Measurements from ENCODE around the gene NKX1-1.

Gene NKX1-1

DNA sequence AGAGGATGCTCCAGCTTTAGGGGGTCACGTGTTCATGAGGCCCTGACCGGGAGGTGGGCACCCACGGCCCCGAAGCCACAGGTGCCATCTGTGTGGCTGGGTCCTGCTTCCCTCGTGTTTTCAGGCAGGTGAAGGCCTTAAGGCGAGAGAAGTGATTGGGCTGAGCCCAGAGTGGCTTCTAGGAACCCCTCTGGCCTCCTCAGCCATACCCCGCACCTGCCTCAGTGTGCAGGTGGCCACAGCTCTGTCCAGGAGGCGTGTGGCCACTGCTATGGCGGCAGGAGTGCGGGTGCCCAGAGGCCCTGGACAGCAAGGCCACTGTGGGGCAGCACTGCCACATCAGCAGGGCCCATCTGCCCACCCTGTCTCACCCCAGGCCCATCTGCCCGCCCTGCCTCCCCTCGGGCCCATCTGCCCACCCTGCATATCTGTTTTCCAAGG, 25.0 kb downstream of the NKX1-1 start:
- no peaks in the 10 kb centered on the region for H3K9me3 ChIP-seq (ENCODE audit: control extremely low read depth in 1 of 5, control insufficient read depth in 4 of 5, insufficient read depth in 2 of 5, low read depth in 1 of 5, low read length in 4 of 5)
- no peak overlapping the region for H3K4me3 ChIP-seq (ENCODE audit: control insufficient read depth in 1 of 7, extremely low read depth in 1 of 7, insufficient read depth in 4 of 7, low read depth in 2 of 7, low read length in 6 of 7)
- H3K27ac ChIP-seq (ENCODE audit: insufficient read depth in 1 of 2, low read depth in 1 of 2, low read length in 2 of 2, poor library complexity in 1 of 2, severe bottlenecking in 2 of 2): no peak overlapping the region
- CTCF ChIA-PET: no interaction called here
- 97% methylated on average over 11 of the region's 12 CpGs for WGBS (ENCODE audit: insufficient coverage)
- H3K4me1 ChIP-seq (ENCODE audit: control extremely low read depth in 1 of 4, control insufficient read depth in 4 of 4, insufficient read depth in 4 of 4, low read length in 3 of 4): no peaks in the 10 kb centered on the region
- no peak for DNase-seq
- peaks cover 0 to 8% (median 3%) of the 10 kb centered on the region in 4 experiments for H3K36me3 ChIP-seq (ENCODE audit: control insufficient read depth in 4 of 4, insufficient read depth in 4 of 4, low read length in 3 of 4)
- H3K27me3 ChIP-seq (replicated peaks in 2 of 5; ENCODE audit: control insufficient read depth in 4 of 5, insufficient read depth in 5 of 5, low read length in 4 of 5): no peaks in the 10 kb centered on the region
- POLR2A ChIA-PET: no interaction called here

DNA sequence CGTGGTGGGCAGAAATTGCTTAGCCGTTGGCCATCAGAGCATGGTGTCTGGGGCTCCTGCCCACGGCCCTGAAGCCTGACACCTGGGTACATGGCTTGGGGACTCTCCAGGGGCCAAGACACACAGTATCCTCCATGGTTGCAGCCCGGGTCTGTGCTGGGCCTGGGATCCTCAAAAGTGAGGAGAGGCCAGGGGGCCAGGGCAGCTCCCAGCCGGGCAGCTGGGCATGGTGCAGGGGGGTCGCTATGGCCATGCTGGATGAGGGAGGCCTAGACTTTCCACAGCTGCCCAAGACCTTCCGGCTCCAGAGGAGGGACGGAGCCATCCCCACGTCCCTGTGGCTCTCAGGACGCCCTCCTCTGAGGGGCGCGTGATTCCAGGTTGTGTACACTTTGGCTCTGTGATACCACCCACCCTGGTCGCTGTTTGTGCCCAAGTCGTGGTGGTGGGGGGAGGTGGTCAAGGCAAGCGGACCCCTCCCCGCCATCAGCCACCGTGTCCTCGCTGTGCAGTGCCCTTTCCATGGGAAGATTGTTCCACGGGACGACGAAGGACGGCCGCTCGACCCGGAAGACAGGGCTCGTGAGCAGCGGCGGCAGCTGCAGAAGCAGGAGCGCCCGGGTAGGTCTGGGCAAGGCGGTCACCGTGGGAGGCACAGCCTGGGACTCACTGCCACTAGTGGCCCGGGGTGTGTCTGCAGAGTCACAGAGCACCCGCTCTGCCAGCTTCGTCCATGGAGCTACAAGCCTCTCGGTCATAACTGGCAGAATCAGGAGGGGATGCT, 25.7 kb downstream of the NKX1-1 start:
- Histone ChIP-seq H3K4me1 (ENCODE audit: control extremely low read depth in 1 of 4, control insufficient read depth in 4 of 4, insufficient read depth in 4 of 4, low read length in 3 of 4) (no peaks in the 10 kb centered on the region), H3K27ac (ENCODE audit: insufficient read depth in 1 of 2, low read depth in 1 of 2, low read length in 2 of 2, poor library complexity in 1 of 2, severe bottlenecking in 2 of 2) (no peak overlapping the region), H3K36me3 (ENCODE audit: control insufficient read depth in 4 of 4, insufficient read depth in 4 of 4, low read length in 3 of 4) (peaks cover 0 to 3% (median 2%) of the 10 kb centered on the region in 4 experiments), H3K27me3 (replicated peaks in 2 of 5; ENCODE audit: control insufficient read depth in 4 of 5, insufficient read depth in 5 of 5, low read length in 4 of 5) (no peaks in the 10 kb centered on the region), H3K9me3 (ENCODE audit: control extremely low read depth in 1 of 5, control insufficient read depth in 4 of 5, insufficient read depth in 2 of 5, low read depth in 1 of 5, low read length in 4 of 5) (no peaks in the 10 kb centered on the region), H3K4me3 (ENCODE audit: control insufficient read depth in 1 of 7, extremely low read depth in 1 of 7, insufficient read depth in 4 of 7, low read depth in 2 of 7, low read length in 6 of 7) (no peak overlapping the region)
- CTCF ChIA-PET: no interaction called here
- WGBS (ENCODE audit: insufficient coverage): 94% methylated on average over 36 of the region's 36 CpGs
- DNase-seq: no peak
- POLR2A ChIA-PET: no interaction called here

DNA sequence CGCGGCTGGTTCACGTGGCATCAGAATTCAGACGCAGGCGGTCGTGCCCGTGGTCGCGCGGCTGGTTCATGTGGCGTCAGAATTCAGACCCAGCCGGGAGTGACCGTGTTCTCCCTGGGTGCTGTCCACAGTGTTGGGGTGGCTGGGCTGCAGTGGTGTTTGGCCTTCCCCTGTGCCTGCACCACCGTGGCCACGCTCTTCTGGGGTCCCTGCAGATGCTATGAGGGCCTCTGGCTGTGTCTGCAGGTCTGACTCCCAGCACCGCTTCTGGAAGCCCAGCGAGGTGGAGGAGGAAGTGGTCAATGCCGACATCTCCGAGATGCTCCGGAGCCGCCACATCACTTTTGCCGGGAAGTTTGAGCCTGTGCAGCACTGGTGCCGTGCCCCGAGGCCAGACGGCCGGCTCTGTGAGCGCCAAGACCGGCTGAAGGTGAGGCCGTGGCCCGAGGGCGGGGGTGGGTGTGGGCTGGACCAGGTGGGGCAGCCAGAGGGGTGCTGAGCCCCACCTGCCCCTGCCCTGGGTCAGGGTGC, 26.4 kb downstream of the NKX1-1 start:
- 97% methylated on average over 31 of the region's 31 CpGs for WGBS (ENCODE audit: insufficient coverage)
- Histone ChIP-seq H3K36me3 (ENCODE audit: control insufficient read depth in 4 of 4, insufficient read depth in 4 of 4, low read length in 3 of 4) (peaks cover 0 to 3% (median 3%) of the 10 kb centered on the region in 4 experiments), H3K4me3 (ENCODE audit: control insufficient read depth in 1 of 7, extremely low read depth in 1 of 7, insufficient read depth in 4 of 7, low read depth in 2 of 7, low read length in 6 of 7) (no peak overlapping the region), H3K4me1 (ENCODE audit: control extremely low read depth in 1 of 4, control insufficient read depth in 4 of 4, insufficient read depth in 4 of 4, low read length in 3 of 4) (no peaks in the 10 kb centered on the region), H3K27ac (ENCODE audit: insufficient read depth in 1 of 2, low read depth in 1 of 2, low read length in 2 of 2, poor library complexity in 1 of 2, severe bottlenecking in 2 of 2) (no peak overlapping the region), H3K27me3 (replicated peaks in 2 of 5; ENCODE audit: control insufficient read depth in 4 of 5, insufficient read depth in 5 of 5, low read length in 4 of 5) (no peaks in the 10 kb centered on the region), H3K9me3 (ENCODE audit: control extremely low read depth in 1 of 5, control insufficient read depth in 4 of 5, insufficient read depth in 2 of 5, low read depth in 1 of 5, low read length in 4 of 5) (no peaks in the 10 kb centered on the region)
- CTCF ChIA-PET: no interaction called here
- POLR2A ChIA-PET: no interaction called here
- no peak for DNase-seq

DNA sequence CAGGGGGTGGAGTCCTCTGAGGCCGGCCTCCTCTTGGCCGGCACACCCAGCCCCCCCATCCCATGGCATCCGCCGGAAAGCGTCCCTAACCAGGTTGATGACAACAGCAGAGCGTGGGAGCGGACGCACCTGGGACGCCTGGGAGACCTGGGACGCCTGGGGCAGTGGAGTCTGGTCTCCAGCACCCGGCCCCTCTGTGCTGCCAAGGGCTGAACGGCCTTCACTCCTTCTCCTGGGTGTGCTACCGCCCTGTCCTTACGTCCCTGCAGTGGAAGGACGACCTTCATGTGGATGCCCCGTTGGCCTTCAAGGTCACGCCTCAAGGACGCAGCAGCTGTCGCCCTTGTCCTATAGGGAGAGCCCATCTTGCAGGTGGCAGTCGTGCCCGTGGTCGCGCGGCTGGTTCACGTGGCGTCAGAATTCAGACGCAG, 26.9 kb downstream of the NKX1-1 start:
- no peaks in the 10 kb centered on the region for H3K27me3 ChIP-seq (replicated peaks in 2 of 5; ENCODE audit: control insufficient read depth in 4 of 5, insufficient read depth in 5 of 5, low read length in 4 of 5)
- H3K9me3 ChIP-seq (ENCODE audit: control extremely low read depth in 1 of 5, control insufficient read depth in 4 of 5, insufficient read depth in 2 of 5, low read depth in 1 of 5, low read length in 4 of 5): no peaks in the 10 kb centered on the region
- H3K36me3 ChIP-seq (ENCODE audit: control insufficient read depth in 4 of 4, insufficient read depth in 4 of 4, low read length in 3 of 4): peaks cover 0 to 3% (median 3%) of the 10 kb centered on the region in 4 experiments
- no peak for DNase-seq
- CTCF ChIA-PET: no interaction called here
- H3K27ac ChIP-seq (ENCODE audit: insufficient read depth in 1 of 2, low read depth in 1 of 2, low read length in 2 of 2, poor library complexity in 1 of 2, severe bottlenecking in 2 of 2): no peak overlapping the region
- no peaks in the 10 kb centered on the region for H3K4me1 ChIP-seq (ENCODE audit: control extremely low read depth in 1 of 4, control insufficient read depth in 4 of 4, insufficient read depth in 4 of 4, low read length in 3 of 4)
- POLR2A ChIA-PET: no interaction called here
- H3K4me3 ChIP-seq (ENCODE audit: control insufficient read depth in 1 of 7, extremely low read depth in 1 of 7, insufficient read depth in 4 of 7, low read depth in 2 of 7, low read length in 6 of 7): no peak overlapping the region
- 97% methylated on average over 24 of the region's 27 CpGs for WGBS (ENCODE audit: insufficient coverage)

DNA sequence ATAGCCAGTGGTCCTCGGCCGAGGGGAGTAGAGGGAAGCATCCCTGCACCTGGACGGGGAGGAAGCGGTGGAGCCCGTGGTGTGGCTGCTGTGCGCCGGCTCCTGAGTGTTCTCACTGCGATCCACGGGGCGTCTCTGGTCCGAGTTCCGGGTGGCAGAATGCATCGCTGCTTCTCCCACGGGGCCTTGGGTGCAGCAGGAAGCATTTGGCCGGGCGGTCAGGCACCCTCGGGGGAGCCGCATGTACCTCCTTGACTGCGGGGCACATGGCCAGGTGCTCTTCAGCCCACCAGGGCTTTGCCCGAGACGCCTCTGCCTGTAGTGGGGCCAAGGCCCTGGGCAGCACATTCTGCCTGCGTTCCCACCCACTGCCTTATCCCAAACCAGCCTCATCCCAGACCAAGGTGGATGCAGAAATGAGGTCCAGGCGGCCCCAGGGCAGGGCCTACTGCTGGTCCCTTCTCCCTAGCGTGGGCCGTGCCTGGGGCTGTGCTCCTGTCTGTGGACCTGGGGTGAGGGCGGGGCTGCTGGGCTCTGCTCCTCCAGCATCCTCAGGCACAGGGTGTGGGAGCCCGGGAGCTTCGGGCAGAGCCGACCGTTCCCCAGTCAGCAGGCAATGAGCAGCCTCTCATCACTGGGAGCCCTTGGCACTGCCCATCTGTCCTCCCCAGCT, 27.5 kb downstream of the NKX1-1 start:
- POLR2A ChIA-PET: no interaction called here
- no peak for DNase-seq
- 92% methylated on average over 24 of the region's 30 CpGs for WGBS (ENCODE audit: insufficient coverage)
- no peaks in the 10 kb centered on the region for H3K4me1 ChIP-seq (ENCODE audit: control extremely low read depth in 1 of 4, control insufficient read depth in 4 of 4, insufficient read depth in 4 of 4, low read length in 3 of 4)
- CTCF ChIA-PET: no interaction called here
- no peaks in the 10 kb centered on the region for H3K27me3 ChIP-seq (replicated peaks in 2 of 5; ENCODE audit: control insufficient read depth in 4 of 5, insufficient read depth in 5 of 5, low read length in 4 of 5)
- no peak overlapping the region for H3K27ac ChIP-seq (ENCODE audit: insufficient read depth in 1 of 2, low read depth in 1 of 2, low read length in 2 of 2, poor library complexity in 1 of 2, severe bottlenecking in 2 of 2)
- H3K36me3 ChIP-seq (ENCODE audit: control insufficient read depth in 4 of 4, insufficient read depth in 4 of 4, low read length in 3 of 4): peaks cover 0 to 3% (median 3%) of the 10 kb centered on the region in 4 experiments
- no peaks in the 10 kb centered on the region for H3K9me3 ChIP-seq (ENCODE audit: control extremely low read depth in 1 of 5, control insufficient read depth in 4 of 5, insufficient read depth in 2 of 5, low read depth in 1 of 5, low read length in 4 of 5)
- no peak overlapping the region for H3K4me3 ChIP-seq (ENCODE audit: control insufficient read depth in 1 of 7, extremely low read depth in 1 of 7, insufficient read depth in 4 of 7, low read depth in 2 of 7, low read length in 6 of 7)

DNA sequence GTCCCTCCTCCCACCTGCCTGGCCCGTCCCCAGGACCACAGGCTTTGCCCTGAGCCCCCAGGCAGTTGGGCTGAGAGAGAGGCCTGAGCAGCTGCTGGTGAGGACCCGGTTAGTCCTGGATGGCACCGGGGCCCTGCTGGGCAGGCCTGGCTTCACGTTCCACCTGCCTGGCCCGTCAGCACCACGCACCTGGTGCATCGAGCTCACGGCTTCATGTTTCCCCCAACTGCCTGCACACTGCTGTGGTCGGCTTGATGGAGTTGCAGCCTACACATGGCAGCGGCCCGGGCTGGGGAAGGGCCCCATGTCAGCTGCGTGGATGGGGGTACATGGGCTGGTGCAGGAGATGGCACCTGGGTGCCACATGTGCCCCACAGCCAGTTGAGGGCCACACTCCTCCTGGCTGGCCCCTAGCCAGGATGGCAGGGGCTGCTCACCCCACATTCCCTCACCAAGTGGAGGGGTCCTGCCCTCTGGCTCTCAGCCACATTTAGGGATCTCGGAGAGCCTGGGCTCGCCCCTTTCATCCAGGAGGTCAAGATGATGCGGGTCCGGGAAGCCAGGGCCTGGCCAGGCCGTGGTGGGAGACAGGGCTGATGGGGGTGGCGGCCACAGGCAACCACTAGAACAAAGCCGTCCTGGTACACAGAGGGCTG, 28.5 kb downstream of the NKX1-1 start:
- ChIA-PET POLR2A (no interaction called here), CTCF (no interaction called here)
- Histone ChIP-seq H3K27ac (ENCODE audit: insufficient read depth in 1 of 2, low read depth in 1 of 2, low read length in 2 of 2, poor library complexity in 1 of 2, severe bottlenecking in 2 of 2) (no peak overlapping the region), H3K36me3 (ENCODE audit: control insufficient read depth in 4 of 4, insufficient read depth in 4 of 4, low read length in 3 of 4) (peaks cover 0 to 3% (median 3%) of the 10 kb centered on the region in 4 experiments), H3K27me3 (replicated peaks in 2 of 5; ENCODE audit: control insufficient read depth in 4 of 5, insufficient read depth in 5 of 5, low read length in 4 of 5) (no peaks in the 10 kb centered on the region), H3K4me3 (ENCODE audit: control insufficient read depth in 1 of 7, extremely low read depth in 1 of 7, insufficient read depth in 4 of 7, low read depth in 2 of 7, low read length in 6 of 7) (no peak overlapping the region), H3K4me1 (ENCODE audit: control extremely low read depth in 1 of 4, control insufficient read depth in 4 of 4, insufficient read depth in 4 of 4, low read length in 3 of 4) (no peaks in the 10 kb centered on the region), H3K9me3 (ENCODE audit: control extremely low read depth in 1 of 5, control insufficient read depth in 4 of 5, insufficient read depth in 2 of 5, low read depth in 1 of 5, low read length in 4 of 5) (no peaks in the 10 kb centered on the region)
- 96% methylated on average over 17 of the region's 19 CpGs for WGBS (ENCODE audit: insufficient coverage)
- DNase-seq: no peak

All from common myeloid progenitor, CD34-positive (primary cell).